SH-SY5Y (cell line): ENCODE results near the gene IL15RA.

Experiments
- GATA2 ChIP-seq: IDR thresholded peaks from 2 replicates; pipeline ENCODE4 v1.6.1; 2011; ENCODE audit warnings: mild to moderate bottlenecking, low read depth, low read length
- GATA3 ChIP-seq: IDR thresholded peaks from 2 replicates; pipeline ENCODE4 v1.6.1; 2011; ENCODE audit warnings: low read depth, mild to moderate bottlenecking, low read length, moderate library complexity

- no peak for TF ChIP-seq GATA2
- no peak for TF ChIP-seq GATA3
Observed at GRCh38 chr10:5958077-5958476, 19.3 kb downstream of the IL15RA start.
